ENCODE data around the gene OPA3. TPM values are rescaled to one million over a fixed set of nuclear protein-coding genes. Genes with fewer than 3 reads are reported as not detected.

The OPA3 gene
- total and polyA plus RNA-seq, 8 donors, result under 0.01 to 27.5 (median 3.7) TPM

DNA sequence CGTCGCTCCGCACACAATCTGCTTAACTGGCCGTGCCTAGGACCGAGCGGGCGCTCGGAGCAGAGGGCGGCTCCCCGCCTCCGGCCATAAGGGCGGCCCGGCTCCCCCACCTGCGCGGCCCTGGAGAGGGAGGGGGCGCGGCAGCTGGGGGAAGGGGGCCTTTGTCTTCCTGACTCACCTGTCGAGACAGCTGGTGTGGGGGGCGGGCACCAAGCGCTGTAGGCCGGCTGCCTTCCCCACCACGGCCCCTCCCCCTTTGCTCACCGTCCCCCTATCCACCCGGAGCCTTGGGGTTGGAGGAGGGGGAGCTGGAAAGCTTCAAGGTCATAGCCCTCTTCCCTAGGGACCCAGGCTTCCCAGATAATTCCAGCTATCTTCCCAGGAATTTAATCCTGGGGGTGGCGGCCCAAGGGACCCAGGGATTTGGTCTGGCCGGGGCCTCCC lies 76.2 kb downstream of the OPA3 start:
- Histone ChIP-seq H3K27me3 (no peaks in the 10 kb centered on the region), H3K27ac (peak overlapping the region; percentile 91 to 97 (median 96)), H3K4me3 (peak overlapping the region; percentile 88 to 98 (median 92)), H3K36me3 (peaks cover 0 to 14% (median 0%) of the 10 kb centered on the region in 4 donors), H3K9me3 (no peaks in the 10 kb centered on the region), H3K4me1 (peaks cover 47 to 60% (median 55%) of the 10 kb centered on the region in 4 donors)
- intact Hi-C loops (cut with DNase I; ENCODE audit: low total_unique reads), result no loop called here
- no peak for TF ChIP-seq POLR2AphosphoS5 (IDR thresholded peaks at IDR 0.05)
- DNase-seq, result peak; percentile 50 to 91
- WGBS, 5 donors, result 0 to 1% (median 0%) methylated on average over 6 to 26 of the region's 26 CpGs

GRCh38 chr19:45507872-45508416 lies 76.7 kb downstream of the OPA3 start:
- WGBS, 5 donors, result 0 to 2% (median 0%) methylated on average over 16 to 22 of the region's 22 CpGs
- peaks cover 0 to 14% (median 0%) of the 10 kb centered on the region in 4 donors for H3K36me3 ChIP-seq
- peaks cover 42 to 55% (median 50%) of the 10 kb centered on the region in 4 donors for H3K4me1 ChIP-seq
- H3K9me3 ChIP-seq, result no peaks in the 10 kb centered on the region
- DNase-seq, result peak in 1 of 2 donors; percentile 69
- peak overlapping the region; percentile 88 to 98 (median 92) for H3K4me3 ChIP-seq
- TF ChIP-seq EP300 (IDR thresholded peaks at IDR 0.05) (no peak), CTCF (IDR thresholded peaks at IDR 0.05) (no peak), POLR2A (IDR thresholded peaks at IDR 0.05) (no peak), POLR2AphosphoS5 (IDR thresholded peaks at IDR 0.05) (no peak)
- H3K27me3 ChIP-seq, result no peaks in the 10 kb centered on the region
- intact Hi-C loops (cut with DNase I; ENCODE audit: low total_unique reads), result no loop called here
- peak overlapping the region; percentile 91 to 97 (median 96) for H3K27ac ChIP-seq

DNA sequence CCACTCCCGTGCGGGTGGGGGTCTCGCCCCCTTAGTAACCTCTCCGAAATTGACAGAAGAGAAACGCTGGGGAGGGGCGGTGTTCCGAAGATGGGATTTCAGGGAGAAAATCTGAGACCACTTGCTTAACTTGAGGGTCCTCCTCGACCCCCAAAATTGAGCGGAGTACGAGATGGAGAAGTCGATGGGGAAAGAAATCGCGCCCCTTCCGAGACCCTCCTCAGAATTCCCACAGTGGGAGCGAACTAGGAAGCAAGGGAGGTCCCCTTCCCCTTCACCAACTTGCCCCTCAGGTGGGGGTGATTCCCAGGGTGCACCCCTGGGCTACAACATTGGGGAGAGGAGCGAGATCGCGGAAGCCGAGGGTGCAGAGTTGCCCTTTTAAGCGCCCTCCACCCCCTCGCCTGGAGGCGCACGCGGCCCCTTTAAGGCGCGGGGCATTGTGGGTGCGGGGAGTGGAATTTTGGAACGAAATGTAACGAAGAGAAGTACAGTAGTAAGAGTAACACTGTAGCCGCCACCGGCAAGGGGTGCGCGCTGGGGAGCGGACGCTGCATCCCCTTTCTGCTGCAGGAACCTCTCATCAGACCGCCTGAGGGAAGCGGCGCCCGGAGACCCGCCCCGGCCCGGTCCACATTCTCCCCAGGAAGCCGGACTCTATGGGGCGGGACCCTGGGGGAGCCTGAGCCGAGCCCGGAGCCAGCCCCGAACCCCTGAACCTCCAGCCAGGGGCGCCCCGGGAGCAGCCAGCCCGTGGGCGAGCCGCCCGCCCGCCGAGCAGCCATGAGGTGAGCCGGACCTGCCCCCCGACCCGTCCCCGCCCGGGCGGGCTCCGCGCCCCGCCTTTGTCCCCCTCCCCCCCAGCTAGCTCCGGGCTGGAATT lies 77.4 kb downstream of the OPA3 start, which contains the start of gene VASP:
TSS of gene VASP (plus strand) at position 491 of the 883 bp plus-strand sequence. CDS start at position 784, 293 bp downstream.
- no peaks in the 10 kb centered on the region for H3K27me3 ChIP-seq
- H3K36me3 ChIP-seq, result peaks cover 0 to 14% (median 0%) of the 10 kb centered on the region in 4 donors
- intact Hi-C loops (cut with DNase I; ENCODE audit: low total_unique reads), result no loop called here
- H3K4me3 ChIP-seq, result peak within 1 kb of the TSS; percentile 88 to 98 (median 92)
- H3K27ac ChIP-seq, result peak within 1 kb of the TSS; percentile 91 to 97 (median 96)
- H3K9me3 ChIP-seq, result no peaks in the 10 kb centered on the region
- peaks cover 37 to 48% (median 43%) of the 10 kb centered on the region in 4 donors for H3K4me1 ChIP-seq
- no peak for TF ChIP-seq CTCF (IDR thresholded peaks at IDR 0.05)
- no peak for TF ChIP-seq EP300 (IDR thresholded peaks at IDR 0.05)
- peak in 2 of 4 donors; percentile 90 to 98 for TF ChIP-seq POLR2A (IDR thresholded peaks at IDR 0.05)
- TF ChIP-seq POLR2AphosphoS5 (IDR thresholded peaks at IDR 0.05), result peak; percentile 97 to 100 (median 99)
- 0 to 1% (median 1%) methylated on average over 42 to 65 of the region's 65 CpGs for WGBS, 5 donors
- peak; percentile 93 to 96 for DNase-seq

GRCh38 chr19:45506246-45506988 lies 78.2 kb downstream of the OPA3 start:
- peak; percentile 97 to 98 for DNase-seq
- H3K9me3 ChIP-seq, result no peaks in the 10 kb centered on the region
- H3K4me3 ChIP-seq, result peak overlapping the region; percentile 88 to 98 (median 92)
- intact Hi-C loops (cut with DNase I; ENCODE audit: low total_unique reads), result no loop called here
- no peaks in the 10 kb centered on the region for H3K27me3 ChIP-seq
- 0 to 3% (median 1%) methylated on average over 32 to 47 of the region's 47 CpGs for WGBS, 5 donors
- peak overlapping the region; percentile 91 to 97 (median 96) for H3K27ac ChIP-seq
- peaks cover 0 to 5% (median 0%) of the 10 kb centered on the region in 4 donors for H3K36me3 ChIP-seq
- TF ChIP-seq CTCF (IDR thresholded peaks at IDR 0.05) (peak in 4 of 7 experiments; percentile 15 to 56 (median 34)), POLR2AphosphoS5 (IDR thresholded peaks at IDR 0.05) (peak; percentile 14 to 83 (median 75)), EP300 (IDR thresholded peaks at IDR 0.05) (no peak), POLR2A (IDR thresholded peaks at IDR 0.05) (peak in 1 of 4 donors; percentile 78)
- peaks cover 29 to 40% (median 36%) of the 10 kb centered on the region in 4 donors for H3K4me1 ChIP-seq

Measured in stomach (tissue), 9 donors.